GM19324 (cell line): ENCODE results near the gene FAM162A.

Source experiments
- ATAC-seq: cut with Tn5 transposase; IDR thresholded peaks from one replicate; pipeline ENCODE4 v1.9.1; 2021; ENCODE audit warnings: mild to moderate bottlenecking, moderate library complexity; ENCODE audit not compliant: unreplicated experiment, low FRiP score

FAM162A gene

GRCh38 chr3:122382888-122383666 lies 905 bp upstream of the FAM162A start, which contains the start of gene MIX23:
Gene MIX23, minus strand, starts transcription at chr3:122383231. Its CDS starts 7 bp downstream, at chr3:122383224.
- peak; percentile 38 for ATAC-seq

- no peak for ATAC-seq
Observed at GRCh38 chr3:122387709-122388108, 3.7 kb downstream of the FAM162A start.

GRCh38 chr3:122389197-122389596 lies 5.2 kb downstream of the FAM162A start:
- no peak for ATAC-seq

- ATAC-seq: no peak
Observed at GRCh38 chr3:122389892-122390291, 5.9 kb downstream of the FAM162A start.

GRCh38 chr3:122390665-122391064 lies 6.7 kb downstream of the FAM162A start:
- ATAC-seq: no peak

- no peak for ATAC-seq
Observed at GRCh38 chr3:122391681-122392446, 7.9 kb downstream of the FAM162A start.

GRCh38 chr3:122392868-122393844 lies 9.2 kb downstream of the FAM162A start:
- no peak for ATAC-seq

- no peak for ATAC-seq
Observed at GRCh38 chr3:122394173-122394572, 10.2 kb downstream of the FAM162A start.

GRCh38 chr3:122395582-122395981 lies 11.6 kb downstream of the FAM162A start:
- ATAC-seq: no peak

GRCh38 chr3:122396511-122396910 lies 12.5 kb downstream of the FAM162A start:
- no peak for ATAC-seq

GRCh38 chr3:122397201-122397600 lies 13.2 kb downstream of the FAM162A start:
- ATAC-seq: no peak

GRCh38 chr3:122398920-122399319 lies 14.9 kb downstream of the FAM162A start:
- ATAC-seq: no peak

- ATAC-seq: no peak
Observed at GRCh38 chr3:122403489-122403888, 19.5 kb downstream of the FAM162A start.

- no peak for ATAC-seq
Observed at GRCh38 chr3:122405015-122405414, 21.0 kb downstream of the FAM162A start.

GRCh38 chr3:122406198-122406597 lies 22.2 kb downstream of the FAM162A start:
- ATAC-seq: no peak

GRCh38 chr3:122407946-122408345 lies 24.0 kb downstream of the FAM162A start:
- ATAC-seq: no peak

- ATAC-seq: no peak
Observed at GRCh38 chr3:122409446-122409845, 25.5 kb downstream of the FAM162A start.

- ATAC-seq: no peak
Observed at GRCh38 chr3:122410111-122410510, 26.1 kb downstream of the FAM162A start.

- no peak for ATAC-seq
Observed at GRCh38 chr3:122410639-122411038, 26.7 kb downstream of the FAM162A start.

- ATAC-seq: no peak
Observed at GRCh38 chr3:122414391-122414790, 30.4 kb downstream of the FAM162A start.
